Omental fat pad (tissue), 4 donors: Measurements from ENCODE around the gene INTS15. TPM values are rescaled to one million over a fixed set of nuclear protein-coding genes. Genes with fewer than 3 reads are reported as not detected.

Source experiments
- ATAC-seq: fragments of 150-250 bp; one replicate; pipeline ENCODE4 v1.9.1; 2016; ENCODE audit warnings: mild to moderate bottlenecking, moderate library complexity; ENCODE audit not compliant: low FRiP score
- DNase-seq: peaks from one replicate; pipeline ENCODE4 v3.0.0-alpha.2; 2019; ENCODE audit warnings: low spot score
- total RNA-seq, 4 donors: library from RNA; depleted of rRNA; stranded (reverse); fragments of >200 nt; gene quantifications; one replicate each; pipeline ENCODE4 v1.1.0, GENCODE V29; 2016
- TF ChIP-seq, protein P1 (sequence below), 3 donors: fragments of 450-650 bp; IDR thresholded peaks; one replicate each; pipeline ENCODE4 v1.5.1; 2016 to 2017; ENCODE audit warnings: antibody characterized with exemption in 3 of 3, mild to moderate bottlenecking in 3 of 3, moderate library complexity in 2 of 3

INTS15 gene
- total RNA-seq, 4 donors from 2014 or later = 20.2 to 45.1 (median 24.1) TPM

DNA sequence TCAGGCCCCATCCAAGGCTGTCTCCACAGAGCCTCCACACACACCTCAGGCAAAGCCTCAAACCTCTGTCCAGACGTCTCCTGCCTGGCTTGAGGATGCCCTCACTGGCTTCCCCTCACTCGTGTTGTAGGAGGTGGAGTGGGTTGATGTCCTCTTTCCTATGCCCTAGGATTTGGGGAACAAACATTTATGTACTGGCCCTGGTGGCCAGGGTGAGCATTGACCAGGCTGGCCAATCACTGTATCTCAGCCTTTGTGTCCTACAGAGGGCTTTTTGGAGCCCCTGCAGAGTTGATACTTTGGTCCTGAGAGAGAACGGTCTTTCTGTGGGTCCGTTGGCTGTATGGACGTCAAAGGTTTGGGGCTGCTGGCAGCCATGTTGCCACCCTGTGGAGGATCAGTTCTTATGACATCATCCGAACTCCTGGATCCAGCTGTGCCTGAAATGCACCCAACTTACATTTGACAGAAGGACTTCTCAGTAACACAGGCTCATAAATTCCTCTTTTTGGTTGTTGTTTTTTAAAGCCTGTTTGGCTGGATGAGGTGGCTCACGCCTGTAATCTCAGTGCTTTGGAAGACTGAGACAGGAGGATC lies 36.3 kb upstream of the INTS15 start:
- TF ChIP-seq, protein P1, sequence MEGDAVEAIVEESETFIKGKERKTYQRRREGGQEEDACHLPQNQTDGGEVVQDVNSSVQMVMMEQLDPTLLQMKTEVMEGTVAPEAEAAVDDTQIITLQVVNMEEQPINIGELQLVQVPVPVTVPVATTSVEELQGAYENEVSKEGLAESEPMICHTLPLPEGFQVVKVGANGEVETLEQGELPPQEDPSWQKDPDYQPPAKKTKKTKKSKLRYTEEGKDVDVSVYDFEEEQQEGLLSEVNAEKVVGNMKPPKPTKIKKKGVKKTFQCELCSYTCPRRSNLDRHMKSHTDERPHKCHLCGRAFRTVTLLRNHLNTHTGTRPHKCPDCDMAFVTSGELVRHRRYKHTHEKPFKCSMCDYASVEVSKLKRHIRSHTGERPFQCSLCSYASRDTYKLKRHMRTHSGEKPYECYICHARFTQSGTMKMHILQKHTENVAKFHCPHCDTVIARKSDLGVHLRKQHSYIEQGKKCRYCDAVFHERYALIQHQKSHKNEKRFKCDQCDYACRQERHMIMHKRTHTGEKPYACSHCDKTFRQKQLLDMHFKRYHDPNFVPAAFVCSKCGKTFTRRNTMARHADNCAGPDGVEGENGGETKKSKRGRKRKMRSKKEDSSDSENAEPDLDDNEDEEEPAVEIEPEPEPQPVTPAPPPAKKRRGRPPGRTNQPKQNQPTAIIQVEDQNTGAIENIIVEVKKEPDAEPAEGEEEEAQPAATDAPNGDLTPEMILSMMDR (IDR thresholded peaks at IDR 0.05) = no peak
- no peak for ATAC-seq
- DNase-seq = no peak

DNA sequence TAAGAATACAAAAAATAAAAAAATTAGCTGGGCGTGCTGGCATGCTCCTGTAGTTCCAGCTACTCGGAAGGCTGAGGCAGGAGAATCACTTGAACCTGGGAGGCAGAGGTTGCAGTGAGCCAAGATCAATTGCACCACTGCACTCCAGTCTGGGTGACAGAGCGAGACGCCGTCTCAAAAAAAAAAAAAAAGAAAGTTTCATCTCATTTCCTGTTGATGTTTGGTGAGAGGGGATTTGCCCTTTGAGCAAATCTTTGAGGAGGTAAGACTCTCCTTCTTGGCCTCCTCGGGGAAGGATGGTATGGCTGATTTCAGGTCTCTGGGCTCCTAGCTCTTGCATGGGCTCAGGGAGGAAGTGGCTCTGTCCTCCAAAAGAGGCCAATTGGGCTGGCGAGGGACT lies 35.0 kb upstream of the INTS15 start:
- TF ChIP-seq, protein P1 (IDR thresholded peaks at IDR 0.05) = no peak
- no peak for ATAC-seq
- DNase-seq = no peak

DNA sequence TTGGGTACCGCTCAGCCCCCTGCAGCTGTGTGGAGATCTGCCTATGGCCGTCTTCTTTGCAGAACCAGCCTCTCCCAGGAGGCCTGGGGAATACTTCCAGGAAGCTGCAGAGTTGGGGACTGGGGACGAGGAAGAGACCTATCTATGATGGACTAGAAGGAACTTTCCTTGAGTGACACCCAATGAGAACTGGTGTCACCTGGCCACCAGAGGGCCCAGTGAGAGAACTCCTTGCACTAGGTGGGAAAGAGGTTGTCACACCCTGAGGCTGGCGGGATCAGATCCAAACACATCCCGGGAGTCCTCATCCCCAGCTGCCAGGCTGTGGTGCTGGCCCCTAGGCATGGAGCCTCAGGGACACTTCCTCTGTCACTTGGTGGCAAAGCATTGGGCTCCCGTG lies 33.6 kb upstream of the INTS15 start:
- TF ChIP-seq, protein P1 (IDR thresholded peaks at IDR 0.05) = no peak
- DNase-seq = no peak
- ATAC-seq = no peak

DNA sequence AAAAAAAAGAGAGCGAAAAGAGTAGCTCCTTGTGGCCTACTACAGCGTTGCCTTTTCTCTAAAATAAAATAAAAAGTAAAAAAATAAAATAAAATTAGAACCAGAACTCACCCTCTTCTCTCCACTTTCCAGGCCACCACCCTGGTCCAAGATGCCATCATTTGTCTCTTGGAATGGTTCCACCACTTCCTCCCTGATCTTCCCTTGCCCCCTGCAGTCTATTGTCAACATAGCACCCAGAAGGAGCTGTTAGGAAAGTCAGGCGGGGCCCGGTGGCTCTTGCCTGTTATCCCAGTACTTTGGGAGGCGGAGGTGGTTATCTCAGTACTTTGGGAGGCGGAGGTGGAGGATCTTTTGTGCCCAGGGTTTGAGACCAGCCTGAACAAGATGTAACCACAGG lies 31.0 kb upstream of the INTS15 start:
- DNase-seq = no peak

DNA sequence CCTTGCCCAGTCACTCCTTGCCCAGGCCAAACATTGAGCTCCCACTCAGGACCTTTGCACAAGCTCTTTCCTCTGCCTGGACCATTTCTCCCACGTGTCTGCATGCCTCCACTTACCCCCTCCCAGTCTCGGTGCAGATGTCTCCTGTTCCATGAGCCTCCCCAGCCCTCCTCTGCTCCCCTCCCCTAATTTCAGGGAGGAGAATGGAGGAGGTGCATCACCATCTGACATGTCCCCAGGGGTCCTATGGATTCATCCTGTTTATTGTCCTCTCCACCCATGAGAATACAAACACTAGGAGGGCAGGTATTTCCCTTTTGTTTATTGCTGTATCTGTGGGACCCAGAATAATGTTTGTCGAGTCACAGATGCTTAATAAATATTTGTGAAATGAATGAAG lies 29.9 kb upstream of the INTS15 start:
- ATAC-seq (no peak), DNase-seq (no peak)
- TF ChIP-seq, protein P1 (IDR thresholded peaks at IDR 0.05) = no peak

More for the DNA sequence above, 31.0 kb upstream of the INTS15 start:
- no peak for ATAC-seq
- TF ChIP-seq, protein P1 (IDR thresholded peaks at IDR 0.05) = no peak

DNA sequence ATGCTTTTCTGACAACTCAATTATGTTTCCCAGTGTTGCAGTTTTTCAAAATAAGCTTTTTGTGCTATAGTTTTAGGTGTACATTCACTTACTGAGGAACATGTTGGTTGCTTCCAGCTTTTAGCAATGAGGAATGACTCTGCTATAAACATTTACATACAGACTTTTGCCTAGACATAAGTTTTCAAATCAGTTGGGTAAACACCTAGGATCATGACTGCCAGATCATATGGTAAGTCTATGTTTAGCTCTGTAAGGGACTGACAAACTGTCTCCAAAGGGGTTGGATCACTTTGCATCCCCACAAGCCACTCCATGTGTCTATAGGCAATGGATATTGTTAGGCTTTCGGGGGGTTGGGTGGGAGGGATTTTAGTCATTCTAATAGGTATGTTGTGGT lies 27.7 kb upstream of the INTS15 start:
- TF ChIP-seq, protein P1 (IDR thresholded peaks at IDR 0.05) = no peak
- ATAC-seq (no peak), DNase-seq (no peak)

DNA sequence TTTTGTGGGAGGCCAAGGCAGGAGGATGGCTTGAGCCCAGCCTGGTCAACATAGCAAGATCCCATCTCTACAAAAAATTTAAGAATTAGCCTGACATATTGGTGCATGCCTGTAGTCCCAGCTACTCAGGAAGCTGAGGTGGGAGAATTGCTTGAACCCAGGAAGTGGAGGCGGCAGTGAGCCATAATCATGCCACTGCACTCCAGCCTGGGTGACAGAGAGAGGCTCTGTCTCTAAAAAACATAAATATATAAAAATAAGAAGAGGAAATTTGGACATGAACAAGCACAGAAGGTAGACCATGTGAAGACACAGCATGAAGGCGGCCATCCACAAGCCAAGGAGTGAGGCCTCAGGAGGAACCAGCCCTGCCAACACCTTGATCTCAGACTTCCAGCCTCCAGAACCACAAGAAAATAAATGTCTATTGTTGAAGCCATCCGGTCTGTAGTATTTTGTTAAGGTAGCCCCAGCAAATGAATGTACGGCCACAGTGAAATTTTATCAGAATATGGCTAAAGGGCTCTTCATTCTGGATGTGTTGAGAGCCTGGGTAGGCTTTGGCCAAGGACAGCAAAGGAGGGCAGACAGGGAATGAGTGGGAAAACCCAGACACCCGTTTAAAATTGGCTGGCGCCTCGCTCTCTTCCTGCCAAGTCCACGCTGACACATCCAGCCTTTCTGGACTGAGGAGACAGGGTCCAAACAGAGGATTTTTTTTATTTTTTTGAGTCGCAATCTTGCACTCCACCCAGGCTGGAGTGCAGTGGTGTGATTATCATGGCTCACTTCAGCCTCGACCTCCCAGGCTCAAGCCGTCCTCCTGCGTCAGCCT lies 25.7 kb upstream of the INTS15 start:
- DNase-seq = no peak
- ATAC-seq = no peak

More for the DNA sequence above, 25.7 kb upstream of the INTS15 start:
- TF ChIP-seq, protein P1 (IDR thresholded peaks at IDR 0.05) = no peak
